ENCODE data around the gene ANKS3.

- TF ChIP-seq CTCF (IDR thresholded peaks at IDR 0.05) (no peak), POLR2A (IDR thresholded peaks at IDR 0.05) (no peak)
Measured at GRCh38 chr16:4677390-4677789, 56.7 kb downstream of the ANKS3 start.
